Osteocyte (in vitro differentiated cells): Measurements from ENCODE around the gene SLC17A5. TPM values are rescaled to one million over a fixed set of nuclear protein-coding genes. Genes with fewer than 3 reads are reported as not detected.

Experiments used
- DNase-seq: peaks from one replicate; pipeline ENCODE4 v3.0.0; 2021; ENCODE audit warnings: mixed read lengths; ENCODE audit not compliant: unreplicated experiment; ENCODE audit errors: extremely low spot score
- H3K27ac Mint-ChIP-seq: one replicate; pipeline ENCODE4 v1.8.0; 2021; ENCODE audit warnings: mild to moderate bottlenecking, mixed read lengths; ENCODE audit not compliant: unreplicated experiment
- H3K27me3 Mint-ChIP-seq: one replicate; pipeline ENCODE4 v1.8.0; 2021; ENCODE audit warnings: mixed read lengths; ENCODE audit not compliant: unreplicated experiment
- H3K36me3 Mint-ChIP-seq: one replicate; pipeline ENCODE4 v1.8.0; 2021; ENCODE audit warnings: mixed read lengths; ENCODE audit not compliant: unreplicated experiment
- H3K4me1 Mint-ChIP-seq: one replicate; pipeline ENCODE4 v1.8.0; 2021; ENCODE audit warnings: mixed read lengths; ENCODE audit not compliant: unreplicated experiment
- H3K4me3 Mint-ChIP-seq: one replicate; pipeline ENCODE4 v1.8.0; 2021; ENCODE audit warnings: mild to moderate bottlenecking, moderate library complexity, mixed read lengths; ENCODE audit not compliant: unreplicated experiment
- H3K9me3 Mint-ChIP-seq: one replicate; pipeline ENCODE4 v1.8.0; 2021; ENCODE audit warnings: mixed read lengths; ENCODE audit not compliant: unreplicated experiment
- total RNA-seq: library from RNA; stranded (reverse); gene quantifications from 2 replicates; pipeline ENCODE4 v1.2.1, GENCODE V29; 2021
- TF ChIP-seq, protein P1 (sequence below): fragments of 200-600 bp; sonication (generic); IDR thresholded peaks from 2 replicates; pipeline ENCODE4 v1.5.0; 2021; ENCODE audit warnings: antibody characterized with exemption, mild to moderate bottlenecking, moderate library complexity

SLC17A5 gene
- total RNA-seq, 1 donor from 2014 or later = 20.4 TPM

DNA sequence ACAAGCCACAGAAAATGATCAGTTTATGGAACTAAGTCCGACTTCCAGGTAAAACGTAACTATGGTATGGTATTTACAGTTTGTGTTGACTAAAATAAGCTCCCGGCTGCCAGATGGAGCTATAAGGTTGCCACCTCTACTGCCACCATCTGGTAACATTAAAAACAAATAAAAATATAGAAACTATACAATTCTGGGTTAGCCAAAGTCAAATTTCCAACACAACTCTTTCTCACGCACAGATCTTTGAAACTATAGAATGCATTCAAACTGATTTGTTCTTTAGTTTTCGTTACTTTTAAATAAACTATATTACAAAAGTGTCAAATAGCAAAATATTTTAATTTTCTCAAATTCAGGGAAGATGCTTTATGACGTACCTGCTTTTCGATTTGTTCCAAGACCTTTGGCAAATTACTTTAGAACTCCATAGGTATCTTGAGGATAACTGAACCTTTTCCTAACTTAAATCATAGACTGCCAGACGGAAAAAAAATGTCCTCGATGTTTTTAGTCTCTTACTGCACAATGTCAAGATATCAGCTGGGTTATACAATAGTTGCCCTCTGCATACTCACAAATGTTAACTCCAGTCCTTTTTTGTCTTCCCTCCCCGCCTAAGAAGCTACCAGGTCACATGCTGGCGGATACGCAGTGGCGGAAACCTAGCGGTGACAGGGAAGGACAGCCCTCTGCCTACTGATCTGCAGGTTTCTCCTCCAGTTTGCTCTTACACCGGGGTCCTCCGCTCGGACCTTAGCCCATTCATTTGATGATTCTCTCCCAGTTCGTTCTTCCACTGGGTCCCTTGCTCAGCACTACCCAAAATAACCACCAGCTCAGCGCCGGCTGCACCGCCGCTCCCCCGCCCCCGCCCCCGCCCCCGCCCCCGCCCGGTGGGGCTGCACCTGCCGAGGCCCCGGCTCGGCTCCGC, 888 bp downstream of the SLC17A5 start:
- Mint-ChIP-seq H3K4me3 (peak overlapping the region; percentile 94), H3K36me3 (peaks cover 4% of the 10 kb centered on the region), H3K9me3 (no peaks in the 10 kb centered on the region), H3K4me1 (peaks cover 31% of the 10 kb centered on the region), H3K27me3 (no peaks in the 10 kb centered on the region), H3K27ac (peak overlapping the region; percentile 85)
- DNase-seq = peak; percentile 81
- TF ChIP-seq, protein P1, sequence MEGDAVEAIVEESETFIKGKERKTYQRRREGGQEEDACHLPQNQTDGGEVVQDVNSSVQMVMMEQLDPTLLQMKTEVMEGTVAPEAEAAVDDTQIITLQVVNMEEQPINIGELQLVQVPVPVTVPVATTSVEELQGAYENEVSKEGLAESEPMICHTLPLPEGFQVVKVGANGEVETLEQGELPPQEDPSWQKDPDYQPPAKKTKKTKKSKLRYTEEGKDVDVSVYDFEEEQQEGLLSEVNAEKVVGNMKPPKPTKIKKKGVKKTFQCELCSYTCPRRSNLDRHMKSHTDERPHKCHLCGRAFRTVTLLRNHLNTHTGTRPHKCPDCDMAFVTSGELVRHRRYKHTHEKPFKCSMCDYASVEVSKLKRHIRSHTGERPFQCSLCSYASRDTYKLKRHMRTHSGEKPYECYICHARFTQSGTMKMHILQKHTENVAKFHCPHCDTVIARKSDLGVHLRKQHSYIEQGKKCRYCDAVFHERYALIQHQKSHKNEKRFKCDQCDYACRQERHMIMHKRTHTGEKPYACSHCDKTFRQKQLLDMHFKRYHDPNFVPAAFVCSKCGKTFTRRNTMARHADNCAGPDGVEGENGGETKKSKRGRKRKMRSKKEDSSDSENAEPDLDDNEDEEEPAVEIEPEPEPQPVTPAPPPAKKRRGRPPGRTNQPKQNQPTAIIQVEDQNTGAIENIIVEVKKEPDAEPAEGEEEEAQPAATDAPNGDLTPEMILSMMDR = peak; percentile 51

DNA sequence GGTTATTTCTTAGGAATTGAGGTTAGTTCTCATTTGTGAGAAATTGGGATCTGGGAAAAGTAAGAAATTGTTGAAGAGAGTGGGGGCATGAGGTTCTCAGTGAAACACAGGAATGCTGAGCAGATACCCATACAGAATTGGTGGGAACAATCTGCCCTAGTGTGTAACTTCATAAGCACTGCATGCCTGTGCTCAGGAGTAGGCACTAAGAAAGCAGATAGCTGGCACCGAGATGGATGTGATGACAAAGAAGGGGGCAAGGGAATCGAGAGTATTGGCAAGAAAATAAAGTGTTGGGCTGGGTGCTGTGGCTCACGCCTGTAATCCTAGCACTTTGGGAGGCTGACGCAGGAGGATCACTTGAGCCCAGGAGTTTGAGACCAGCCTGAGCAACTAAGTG, 4.0 kb downstream of the SLC17A5 start:
- peaks cover 4% of the 10 kb centered on the region for H3K36me3 Mint-ChIP-seq
- TF ChIP-seq, protein P1 = no peak
- H3K4me3 Mint-ChIP-seq = no peak overlapping the region

DNA sequence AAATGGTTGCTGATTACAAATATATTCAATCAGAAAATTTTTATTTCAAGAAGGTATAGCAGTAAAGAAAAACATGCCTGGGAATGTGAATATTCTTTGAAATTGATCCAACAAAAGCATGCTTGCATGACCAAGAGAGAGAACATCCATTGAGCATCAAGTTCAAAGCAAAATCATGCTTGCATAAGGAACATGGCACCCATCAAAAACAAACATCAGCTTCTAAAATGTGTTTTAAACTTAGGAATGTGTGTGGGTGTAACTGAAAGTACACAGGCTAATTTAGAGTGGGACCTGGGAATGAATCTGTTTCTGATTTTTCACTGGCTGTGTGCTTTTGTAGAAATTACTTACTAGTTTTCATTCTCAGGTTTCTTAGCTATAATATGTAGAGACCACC, 5.6 kb downstream of the SLC17A5 start:
- TF ChIP-seq, protein P1 = no peak
- Mint-ChIP-seq H3K4me1 (peaks cover 28% of the 10 kb centered on the region), H3K9me3 (no peaks in the 10 kb centered on the region), H3K4me3 (no peak overlapping the region), H3K27ac (no peak overlapping the region), H3K27me3 (no peaks in the 10 kb centered on the region), H3K36me3 (peaks cover 4% of the 10 kb centered on the region)
- DNase-seq = no peak

More for the DNA sequence above, 4.0 kb downstream of the SLC17A5 start:
- H3K9me3 Mint-ChIP-seq = no peaks in the 10 kb centered on the region
- no peak for DNase-seq
- H3K27me3 Mint-ChIP-seq = no peaks in the 10 kb centered on the region
- peaks cover 34% of the 10 kb centered on the region for H3K4me1 Mint-ChIP-seq
- no peak overlapping the region for H3K27ac Mint-ChIP-seq

DNA sequence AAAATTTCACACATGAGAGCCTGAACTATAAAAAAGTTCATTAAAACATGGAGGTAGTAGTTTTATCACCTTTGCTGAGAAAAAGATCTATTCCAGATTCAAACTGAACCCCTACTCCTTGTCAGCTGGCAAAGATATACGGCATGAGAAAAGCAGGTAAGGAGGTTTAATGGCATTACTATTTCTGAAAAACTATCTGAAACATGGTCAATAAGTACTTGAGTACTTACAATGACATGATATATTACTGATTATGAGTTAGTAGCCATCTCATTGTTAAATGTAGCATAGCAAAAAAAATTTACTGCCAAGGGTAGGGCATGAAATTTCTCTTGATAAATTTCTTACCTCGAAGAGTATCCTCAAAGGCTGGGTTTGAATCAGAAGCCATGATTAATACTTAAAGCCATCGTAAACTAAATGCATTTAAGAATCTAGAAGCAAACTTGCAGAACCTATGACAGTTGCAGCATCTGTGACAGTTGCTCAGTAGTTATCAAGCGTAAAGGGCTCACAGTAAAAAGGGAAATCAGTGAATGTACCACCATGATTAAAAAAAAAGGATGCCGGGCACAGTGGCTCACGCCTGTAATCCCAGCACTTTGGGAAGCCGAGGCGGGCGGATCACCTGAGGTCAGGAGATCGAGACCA, 8.7 kb downstream of the SLC17A5 start:
- Mint-ChIP-seq H3K4me1 (peaks cover 17% of the 10 kb centered on the region), H3K36me3 (peaks cover 26% of the 10 kb centered on the region)

More for the DNA sequence above, 8.7 kb downstream of the SLC17A5 start:
- Mint-ChIP-seq H3K27ac (peak overlapping the region; percentile 50), H3K9me3 (no peaks in the 10 kb centered on the region), H3K4me3 (peak overlapping the region; percentile 83), H3K27me3 (no peaks in the 10 kb centered on the region)
- TF ChIP-seq, protein P1 = no peak
- DNase-seq = no peak
